Measurements from ENCODE around the gene LITAFD.

GRCh38 chr16:8877894-8878522, 4.1 kb upstream of the LITAFD start:
- no peak for TF ChIP-seq USF2 (IDR thresholded peaks at IDR 0.05; ENCODE audit: low read depth, low read length)
- TF ChIP-seq RAD21 (IDR thresholded peaks at IDR 0.05; ENCODE audit: low read length) = no peak
- no peak for TF ChIP-seq MAZ (IDR thresholded peaks at IDR 0.05; ENCODE audit: borderline replicate concordance, low read depth, low read length)
- no peak for TF ChIP-seq FOS (IDR thresholded peaks at IDR 0.05; ENCODE audit: low read depth, low read length)
- TF ChIP-seq CTCF (conservative IDR thresholded peaks at IDR 0.05; ENCODE audit: low read depth, low read length) = no peak
- no peak for TF ChIP-seq RFX5 (IDR thresholded peaks at IDR 0.05; ENCODE audit: low read depth, low read length)
- no peak for TF ChIP-seq POLR2A (IDR thresholded peaks at IDR 0.05; ENCODE audit: low read depth, low read length)
